NCI-H1694 (cell line): Measurements from ENCODE around the gene NFIA.
A peak's percentile ranks its signal among the peaks of the same experiment; 100 is the strongest.
"Not testable (repeated sequence)": the region's sequence is repeated elsewhere in the genome, so short reads cannot be mapped to it uniquely, and the experiment has no call there.

Source experiments
- DNase-seq: peaks from one replicate; lab custom pipeline; 2025; lab: John Stamatoyannopoulos, UW

NFIA gene

GRCh38 chr1:61271412-61271789 lies 189.0 kb downstream of the NFIA start:
- DNase-seq = no peak

GRCh38 chr1:61273167-61273705 lies 190.9 kb downstream of the NFIA start:
- DNase-seq = no peak

- no peak for DNase-seq
Measured at GRCh38 chr1:61273861-61274260, 191.5 kb downstream of the NFIA start.

GRCh38 chr1:61274939-61275338 lies 192.6 kb downstream of the NFIA start:
- DNase-seq = no peak

GRCh38 chr1:61276246-61276645 lies 193.9 kb downstream of the NFIA start:
- DNase-seq = no peak

- DNase-seq = no peak
Measured at GRCh38 chr1:61277121-61277690, 194.8 kb downstream of the NFIA start.

- DNase-seq = not testable (repeated sequence)
Measured at GRCh38 chr1:61278503-61278902, 196.1 kb downstream of the NFIA start.

GRCh38 chr1:61278966-61279365 lies 196.6 kb downstream of the NFIA start:
- DNase-seq = no peak

- DNase-seq = no peak
Measured at GRCh38 chr1:61279570-61279969, 197.2 kb downstream of the NFIA start.

- no peak for DNase-seq
Measured at GRCh38 chr1:61280452-61280851, 198.1 kb downstream of the NFIA start.

GRCh38 chr1:61282387-61282786 lies 200.0 kb downstream of the NFIA start:
- no peak for DNase-seq

- no peak for DNase-seq
Measured at GRCh38 chr1:61284248-61284854, 202.0 kb downstream of the NFIA start.

GRCh38 chr1:61284936-61285335 lies 202.6 kb downstream of the NFIA start:
- peak; percentile 17 for DNase-seq

GRCh38 chr1:61285371-61285885 lies 203.1 kb downstream of the NFIA start:
- DNase-seq = no peak

GRCh38 chr1:61287014-61287413 lies 204.7 kb downstream of the NFIA start:
- no peak for DNase-seq

- DNase-seq = no peak
Measured at GRCh38 chr1:61287734-61288133, 205.4 kb downstream of the NFIA start.

GRCh38 chr1:61289232-61290098 lies 207.1 kb downstream of the NFIA start:
- DNase-seq = no peak

- no peak for DNase-seq
Measured at GRCh38 chr1:61290525-61290924, 208.2 kb downstream of the NFIA start.

GRCh38 chr1:61293197-61293596 lies 210.8 kb downstream of the NFIA start:
- no peak for DNase-seq

GRCh38 chr1:61293986-61294504 lies 211.7 kb downstream of the NFIA start:
- no peak for DNase-seq

GRCh38 chr1:61294930-61295329 lies 212.6 kb downstream of the NFIA start:
- no peak for DNase-seq

GRCh38 chr1:61295818-61296537 lies 213.6 kb downstream of the NFIA start:
- DNase-seq = no peak
